Transverse colon (tissue), 4 donors: ENCODE results near the gene ANKS1B. TPM values are rescaled to one million over a fixed set of nuclear protein-coding genes. Genes with fewer than 3 reads are reported as not detected.

ENCODE experiments used
- DNase-seq: peaks from one replicate; pipeline ENCODE4 v3.0.0-alpha.2; 2019
- H3K27ac ChIP-seq, 4 donors: fragments of 200-600 bp; sonication (generic); 2 replicates each; pipeline ENCODE4 v1.5.1; 2016 to 2018; ENCODE audit warnings: inconsistent platforms in 4 of 4
- H3K27me3 ChIP-seq: fragments of 200-600 bp; sonication (generic); 2 replicates; pipeline ENCODE4 v1.5.1; 2017; ENCODE audit warnings: inconsistent platforms
- H3K36me3 ChIP-seq, 4 donors: fragments of 200-600 bp; sonication (generic); 2 replicates each; pipeline ENCODE4 v1.5.1; 2017 to 2019; ENCODE audit warnings: inconsistent platforms in 4 of 4
- H3K4me1 ChIP-seq, 4 donors: fragments of 200-600 bp; sonication (generic); 2 replicates each; pipeline ENCODE4 v1.5.1; 2017 to 2020; ENCODE audit warnings: inconsistent platforms in 4 of 4
- H3K4me3 ChIP-seq, 4 donors: fragments of 200-600 bp; sonication (generic); 1 replicate in 1 of 4; 2 replicates in 3 of 4; pipeline versions ENCODE4 v1.5.1 to v1.6.1; 2017 to 2019; ENCODE audit warnings: inconsistent platforms in 4 of 4
- H3K9me3 ChIP-seq, 2 donors: fragments of 200-600 bp; sonication (generic); 2 replicates each; pipeline ENCODE4 v1.5.1; 2017 to 2019; ENCODE audit warnings: inconsistent platforms in 2 of 2
- EP300 ChIP-seq: sonication (generic); formaldehyde crosslinking; IDR thresholded peaks from one replicate; pipeline ENCODE4 v1.6.1; 2017; ENCODE audit warnings: antibody characterized with exemption, low read depth
- POLR2A ChIP-seq: fragments of 450-650 bp; IDR thresholded peaks from one replicate; pipeline ENCODE4 v1.6.1; 2016; ENCODE audit warnings: antibody characterized with exemption, mild to moderate bottlenecking, moderate library complexity
- POLR2AphosphoS5 ChIP-seq, 3 donors: sonication (generic); formaldehyde crosslinking; IDR thresholded peaks; one replicate each; pipeline ENCODE4 v1.6.1; 2016; ENCODE audit warnings: antibody characterized with exemption in 3 of 3
- whole genome bisulfite sequencing, 2 donors: methylation state at CpG; one replicate each; pipeline ENCODE4 v1.1.5; 2018; ENCODE audit warnings: low coverage in 1 of 2; 5-methylcytosine and 5-hydroxymethylcytosine counted together
- in situ Hi-C, 4 donors: fragments of 200-750 bp; cut with MboI; loops; one replicate each; pipeline versions ENCODE4 v1.15.0 to v1.15.1; 2017; ENCODE audit warnings: low sequenced_read_pairs in 3 of 4, low pct_ligation_motif_present in 1 of 4, low pct_unique_long_range_greater_than_20kb in 1 of 4
- intact Hi-C: fragments of 100-400 bp; cut with DNase I; formaldehyde crosslinking; loops from one replicate; pipeline ENCODE4 v1.15.1; 2023; ENCODE audit warnings: low total_unique reads
- total RNA-seq, 4 donors: library from RNA; depleted of rRNA; stranded (reverse); fragments of >200 nt; gene quantifications; one replicate each; pipeline ENCODE4 v1.1.0, GENCODE V29; 2016
- TF ChIP-seq, protein P1 (sequence below), 5 experiments: fragments of 200-600 bp in 3 of 5; fragments of 450-650 bp in 2 of 5; sonication (generic) in 3 of 5; IDR thresholded peaks; 1 replicate in 2 of 5; 2 replicates in 3 of 5; pipeline ENCODE4 v1.5.1; 2016 to 2017; ENCODE audit warnings: antibody characterized with exemption in 5 of 5, inconsistent platforms in 3 of 5, mild to moderate bottlenecking in 2 of 5, moderate library complexity in 1 of 5

The ANKS1B gene
- total RNA-seq, 4 donors from 2014 or later: 1.4 to 6.4 (median 3.5) TPM; not detected in 1

DNA sequence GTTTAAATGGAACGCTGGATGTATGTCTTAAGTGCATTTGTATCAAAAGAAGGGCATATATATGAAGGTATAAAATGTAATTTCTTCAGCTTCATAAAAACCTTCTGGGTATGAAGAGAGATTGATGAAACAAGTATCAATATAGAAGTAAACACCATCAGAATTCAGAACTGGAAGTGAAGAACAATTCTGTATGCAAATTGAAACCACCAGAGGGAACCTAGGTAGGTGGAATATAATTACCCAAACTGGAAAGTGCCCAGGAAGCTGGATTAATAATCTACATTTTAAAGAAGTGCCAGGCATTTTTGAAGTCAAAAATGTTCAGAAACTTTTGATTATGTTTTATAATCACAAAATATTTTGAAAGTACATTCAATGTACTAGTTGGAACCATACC is 673.4 kb downstream of the ANKS1B start:
- Histone ChIP-seq H3K9me3 (peaks cover 4 to 14% of the 10 kb centered on the region in 2 donors), H3K4me1 (no peaks in the 10 kb centered on the region), H3K36me3 (no peaks in the 10 kb centered on the region), H3K4me3 (no peak overlapping the region), H3K27ac (no peak overlapping the region), H3K27me3 (no peaks in the 10 kb centered on the region)
- in situ Hi-C loops (no loop called here), intact Hi-C loops (no loop called here)
- TF ChIP-seq POLR2AphosphoS5 (IDR thresholded peaks at IDR 0.05): no peak
- no peak for TF ChIP-seq POLR2A
- DNase-seq: no peak
- WGBS, 2 donors: 90 to 96% methylated on average over 1 of the region's 1 CpG

DNA sequence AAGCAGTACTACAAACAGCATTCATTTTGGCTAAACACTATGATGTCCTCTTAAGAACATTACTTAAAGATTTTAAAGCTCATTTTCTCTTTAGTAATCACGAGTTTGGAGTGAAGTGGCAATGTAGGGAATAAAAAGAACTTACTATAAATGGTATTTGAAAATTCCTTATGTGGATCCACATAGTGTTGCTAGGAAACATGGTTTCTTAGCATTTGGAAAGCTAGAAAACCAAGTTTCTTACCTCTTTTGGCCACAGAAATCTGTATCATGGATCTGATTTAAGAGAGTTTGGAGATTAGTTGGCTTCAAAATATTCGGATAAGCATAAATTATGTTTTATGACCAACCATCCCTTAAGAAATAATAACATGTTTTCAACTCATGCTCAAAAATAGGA is 674.9 kb downstream of the ANKS1B start:
- no peak for DNase-seq
- Histone ChIP-seq H3K27me3 (no peaks in the 10 kb centered on the region), H3K27ac (no peak overlapping the region), H3K36me3 (no peaks in the 10 kb centered on the region), H3K4me3 (no peak overlapping the region), H3K4me1 (no peaks in the 10 kb centered on the region), H3K9me3 (peaks cover 0 to 14% of the 10 kb centered on the region in 2 donors)
- in situ Hi-C loops: no loop called here
- intact Hi-C loops: no loop called here
- 48 to 54% methylated on average over 2 of the region's 2 CpGs for WGBS, 2 donors
- TF ChIP-seq POLR2AphosphoS5 (IDR thresholded peaks at IDR 0.05) (no peak), EP300 (no peak), POLR2A (no peak)
- TF ChIP-seq, protein P1, sequence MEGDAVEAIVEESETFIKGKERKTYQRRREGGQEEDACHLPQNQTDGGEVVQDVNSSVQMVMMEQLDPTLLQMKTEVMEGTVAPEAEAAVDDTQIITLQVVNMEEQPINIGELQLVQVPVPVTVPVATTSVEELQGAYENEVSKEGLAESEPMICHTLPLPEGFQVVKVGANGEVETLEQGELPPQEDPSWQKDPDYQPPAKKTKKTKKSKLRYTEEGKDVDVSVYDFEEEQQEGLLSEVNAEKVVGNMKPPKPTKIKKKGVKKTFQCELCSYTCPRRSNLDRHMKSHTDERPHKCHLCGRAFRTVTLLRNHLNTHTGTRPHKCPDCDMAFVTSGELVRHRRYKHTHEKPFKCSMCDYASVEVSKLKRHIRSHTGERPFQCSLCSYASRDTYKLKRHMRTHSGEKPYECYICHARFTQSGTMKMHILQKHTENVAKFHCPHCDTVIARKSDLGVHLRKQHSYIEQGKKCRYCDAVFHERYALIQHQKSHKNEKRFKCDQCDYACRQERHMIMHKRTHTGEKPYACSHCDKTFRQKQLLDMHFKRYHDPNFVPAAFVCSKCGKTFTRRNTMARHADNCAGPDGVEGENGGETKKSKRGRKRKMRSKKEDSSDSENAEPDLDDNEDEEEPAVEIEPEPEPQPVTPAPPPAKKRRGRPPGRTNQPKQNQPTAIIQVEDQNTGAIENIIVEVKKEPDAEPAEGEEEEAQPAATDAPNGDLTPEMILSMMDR (IDR thresholded peaks at IDR 0.05): no peak

DNA sequence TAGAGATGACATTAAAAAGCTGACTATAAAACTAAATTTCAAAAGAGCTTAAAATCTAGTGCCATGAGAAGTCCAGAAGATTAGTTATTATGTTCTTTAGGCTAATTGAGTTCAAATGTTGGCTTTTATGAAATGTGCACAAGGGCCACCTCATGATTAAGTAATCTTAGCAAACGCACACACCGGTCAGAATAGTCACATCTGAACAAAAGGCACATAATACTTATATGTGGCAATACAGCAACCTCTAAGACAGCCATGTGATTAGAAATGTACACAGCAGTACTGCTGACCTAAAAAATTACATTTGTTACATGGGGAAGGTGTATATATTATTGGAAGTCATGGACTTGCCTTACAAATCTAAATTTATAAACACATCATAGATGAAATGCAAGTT is 681.9 kb downstream of the ANKS1B start:
- H3K4me1 ChIP-seq: no peaks in the 10 kb centered on the region
- H3K36me3 ChIP-seq: no peaks in the 10 kb centered on the region
- in situ Hi-C loops (no loop called here), intact Hi-C loops (no loop called here)
- H3K9me3 ChIP-seq: peaks cover 0 to 6% of the 10 kb centered on the region in 2 donors
- no peak overlapping the region for H3K4me3 ChIP-seq
- no peak for DNase-seq
- H3K27ac ChIP-seq: no peak overlapping the region
- TF ChIP-seq POLR2AphosphoS5 (IDR thresholded peaks at IDR 0.05): no peak
- TF ChIP-seq POLR2A: no peak
- TF ChIP-seq, protein P1 (IDR thresholded peaks at IDR 0.05): no peak
- no peak for TF ChIP-seq EP300
- no peaks in the 10 kb centered on the region for H3K27me3 ChIP-seq
- 86 to 96% methylated on average over 2 of the region's 2 CpGs for WGBS, 2 donors

DNA sequence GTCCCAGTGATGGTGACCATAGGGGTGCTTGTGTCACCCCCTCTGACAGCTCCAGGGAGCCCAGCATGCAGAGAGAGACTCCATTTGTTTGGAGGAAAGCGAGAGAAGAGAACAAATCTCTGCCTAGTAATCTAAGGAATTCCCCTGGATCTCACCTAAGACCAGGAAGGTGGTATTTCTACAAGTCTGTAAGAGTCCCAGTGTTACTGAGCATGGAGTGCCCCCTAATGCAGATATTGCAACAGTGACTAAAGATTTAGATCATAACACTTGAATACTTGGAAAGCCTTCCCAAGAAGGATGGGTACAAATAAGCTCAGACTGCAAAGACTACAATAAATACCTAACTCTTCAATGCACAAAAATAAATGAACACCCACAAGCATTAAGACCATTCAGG is 697.6 kb downstream of the ANKS1B start:
- Histone ChIP-seq H3K36me3 (no peaks in the 10 kb centered on the region), H3K27ac (no peak overlapping the region), H3K4me1 (no peaks in the 10 kb centered on the region), H3K27me3 (no peaks in the 10 kb centered on the region), H3K4me3 (no peak overlapping the region), H3K9me3 (peaks cover 9 to 20% of the 10 kb centered on the region in 2 donors)
- no peak for DNase-seq
- in situ Hi-C loops: no loop called here
- intact Hi-C loops: no loop called here
- no peak for TF ChIP-seq EP300
- TF ChIP-seq POLR2A: no peak
- TF ChIP-seq, protein P1 (IDR thresholded peaks at IDR 0.05): no peak
- TF ChIP-seq POLR2AphosphoS5 (IDR thresholded peaks at IDR 0.05): no peak
- WGBS, 2 donors: 57% methylated on average over 1 of the region's 1 CpG; no CpG with 5 or more reads in 1 of the 2 donors

DNA sequence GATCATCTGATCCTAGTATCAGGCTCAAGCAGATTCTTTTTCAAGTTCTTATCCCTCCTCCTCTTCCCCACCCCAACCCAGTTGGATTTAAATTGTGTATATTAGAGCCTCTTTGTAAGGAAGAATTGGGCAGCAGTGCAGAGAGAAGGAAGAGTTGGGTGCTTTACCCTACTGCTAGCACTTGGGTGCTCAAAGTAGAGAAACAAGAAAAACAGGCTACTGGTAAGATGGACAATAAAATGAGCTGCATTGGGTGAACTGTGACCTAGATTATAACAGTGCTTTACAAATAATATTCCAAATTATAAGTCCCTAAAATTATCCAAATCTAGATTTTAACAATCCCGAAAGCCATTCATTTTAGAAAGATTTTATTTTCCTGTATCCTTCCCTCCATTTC is 700.6 kb downstream of the ANKS1B start:
- WGBS, 2 donors: 90 to 100% methylated on average over 1 of the region's 1 CpG

More for the DNA sequence above, 700.6 kb downstream of the ANKS1B start:
- H3K27me3 ChIP-seq: no peaks in the 10 kb centered on the region
- DNase-seq: no peak
- no peaks in the 10 kb centered on the region for H3K9me3 ChIP-seq
- H3K4me1 ChIP-seq: no peaks in the 10 kb centered on the region
- intact Hi-C loops (no loop called here), in situ Hi-C loops (no loop called here)
- H3K27ac ChIP-seq: no peak overlapping the region
- no peak overlapping the region for H3K4me3 ChIP-seq
- no peaks in the 10 kb centered on the region for H3K36me3 ChIP-seq
- TF ChIP-seq POLR2A (no peak), POLR2AphosphoS5 (IDR thresholded peaks at IDR 0.05) (no peak), EP300 (no peak)
- TF ChIP-seq, protein P1 (IDR thresholded peaks at IDR 0.05): no peak
